Effector memory CD4-positive, alpha-beta T cell (primary cell): Measurements from ENCODE around the gene CSNK1E.
A peak's percentile ranks its signal among the peaks of the same experiment; 100 is the strongest.

Source experiments
- DNase-seq, 3 donors: peaks; one replicate each; pipeline ENCODE4 v3.0.0-alpha.2; 2020
- H3K27ac ChIP-seq: 2 replicates; pipeline ENCODE4 v1.7.0; 2013; ENCODE audit warnings: mild to moderate bottlenecking, low read length, moderate library complexity; ENCODE audit not compliant: insufficient read depth, poor library complexity, severe bottlenecking
- H3K27me3 ChIP-seq: replicated peaks from 2 replicates; pipeline ENCODE4 v1.7.0; 2013; ENCODE audit warnings: mild to moderate bottlenecking, low read length; ENCODE audit not compliant: insufficient read depth, control insufficient read depth, poor library complexity, severe bottlenecking
- H3K36me3 ChIP-seq: 2 replicates; pipeline ENCODE4 v1.7.0; 2013; ENCODE audit warnings: mild to moderate bottlenecking, low read length, moderate library complexity; ENCODE audit not compliant: control insufficient read depth, insufficient read depth
- H3K4me1 ChIP-seq: 2 replicates; pipeline ENCODE4 v1.7.0; 2013; ENCODE audit warnings: low read length, mild to moderate bottlenecking; ENCODE audit not compliant: control insufficient read depth, insufficient read depth, poor library complexity, severe bottlenecking
- H3K4me3 ChIP-seq: 2 replicates; pipeline ENCODE4 v1.7.0; 2013; ENCODE audit warnings: low read length, low read depth, mild to moderate bottlenecking; ENCODE audit not compliant: insufficient read depth, poor library complexity, severe bottlenecking
- H3K9me3 ChIP-seq: 2 replicates; pipeline ENCODE4 v1.7.0; 2013; ENCODE audit warnings: mild to moderate bottlenecking, low read length, moderate library complexity; ENCODE audit not compliant: control insufficient read depth

The CSNK1E gene

GRCh38 chr22:38282397-38282796 is 34.8 kb downstream of the CSNK1E start:
- H3K4me3 ChIP-seq, result no peak overlapping the region
- no peak for DNase-seq
- no peaks in the 10 kb centered on the region for H3K27me3 ChIP-seq
- H3K36me3 ChIP-seq, result no peaks in the 10 kb centered on the region
- no peaks in the 10 kb centered on the region for H3K4me1 ChIP-seq
- H3K27ac ChIP-seq, result no peak overlapping the region
- no peaks in the 10 kb centered on the region for H3K9me3 ChIP-seq

GRCh38 chr22:38276166-38276565 is 41.1 kb downstream of the CSNK1E start:
- DNase-seq, result no peak
- H3K27me3 ChIP-seq, result no peaks in the 10 kb centered on the region

GRCh38 chr22:38273135-38273826 is 44.0 kb downstream of the CSNK1E start:
- Histone ChIP-seq H3K27me3 (no peaks in the 10 kb centered on the region), H3K36me3 (no peaks in the 10 kb centered on the region), H3K4me3 (peak overlapping the region; percentile 57), H3K4me1 (peaks cover 14% of the 10 kb centered on the region), H3K9me3 (no peaks in the 10 kb centered on the region), H3K27ac (peak overlapping the region; percentile 77)
- no peak for DNase-seq

More at GRCh38 chr22:38276166-38276565, 41.1 kb downstream of the CSNK1E start:
- H3K27ac ChIP-seq, result no peak overlapping the region
- H3K4me1 ChIP-seq, result peaks cover 7% of the 10 kb centered on the region
- no peaks in the 10 kb centered on the region for H3K36me3 ChIP-seq
- H3K9me3 ChIP-seq, result no peaks in the 10 kb centered on the region
- H3K4me3 ChIP-seq, result no peak overlapping the region

- Histone ChIP-seq H3K4me1 (peaks cover 14% of the 10 kb centered on the region), H3K27me3 (no peaks in the 10 kb centered on the region), H3K4me3 (peak within 1 kb of the TSS; percentile 96), H3K9me3 (no peaks in the 10 kb centered on the region), H3K36me3 (no peaks in the 10 kb centered on the region), H3K27ac (peak within 1 kb of the TSS; percentile 77)
- DNase-seq, result peak; percentile 73 to 76 (median 76)
These were observed 44.7 kb downstream of the CSNK1E start, which contains the start of gene TMEM184B for GRCh38 chr22:38272373-38273134. Gene TMEM184B (minus strand): TSS chr22:38273010. CDS start chr22:38247961, 25,049 bp downstream.

- H3K9me3 ChIP-seq, result no peaks in the 10 kb centered on the region
- H3K27me3 ChIP-seq, result no peaks in the 10 kb centered on the region
- no peaks in the 10 kb centered on the region for H3K36me3 ChIP-seq
- peaks cover 15% of the 10 kb centered on the region for H3K4me1 ChIP-seq
- DNase-seq, result no peak
- peak overlapping the region; percentile 77 for H3K27ac ChIP-seq
- peak overlapping the region; percentile 96 for H3K4me3 ChIP-seq
These were observed 45.3 kb downstream of the CSNK1E start for GRCh38 chr22:38271927-38272372.

- Histone ChIP-seq H3K4me1 (peaks cover 24% of the 10 kb centered on the region), H3K27ac (no peak overlapping the region), H3K4me3 (no peak overlapping the region), H3K9me3 (no peaks in the 10 kb centered on the region), H3K36me3 (no peaks in the 10 kb centered on the region), H3K27me3 (no peaks in the 10 kb centered on the region)
- no peak for DNase-seq
These were observed 46.1 kb downstream of the CSNK1E start for GRCh38 chr22:38271101-38271500.

- H3K27ac ChIP-seq, result no peak overlapping the region
- H3K4me1 ChIP-seq, result peaks cover 30% of the 10 kb centered on the region
- no peak overlapping the region for H3K4me3 ChIP-seq
These were observed 46.9 kb downstream of the CSNK1E start for GRCh38 chr22:38270091-38270992.

GRCh38 chr22:38269466-38269865 is 47.8 kb downstream of the CSNK1E start:
- Histone ChIP-seq H3K36me3 (no peaks in the 10 kb centered on the region), H3K27me3 (no peaks in the 10 kb centered on the region), H3K4me3 (no peak overlapping the region), H3K9me3 (no peaks in the 10 kb centered on the region), H3K4me1 (peaks cover 30% of the 10 kb centered on the region), H3K27ac (no peak overlapping the region)
- no peak for DNase-seq

More at GRCh38 chr22:38270091-38270992, 46.9 kb downstream of the CSNK1E start:
- H3K27me3 ChIP-seq, result no peaks in the 10 kb centered on the region
- H3K36me3 ChIP-seq, result no peaks in the 10 kb centered on the region
- H3K9me3 ChIP-seq, result no peaks in the 10 kb centered on the region
- DNase-seq, result no peak

- peaks cover 29% of the 10 kb centered on the region for H3K4me1 ChIP-seq
- H3K4me3 ChIP-seq, result no peak overlapping the region
These were observed 50.1 kb downstream of the CSNK1E start for GRCh38 chr22:38267086-38267485.

More at GRCh38 chr22:38267086-38267485, 50.1 kb downstream of the CSNK1E start:
- peak; percentile 38 to 61 (median 51) for DNase-seq
- peak overlapping the region; percentile 49 for H3K27ac ChIP-seq
- H3K9me3 ChIP-seq, result no peaks in the 10 kb centered on the region
- no peaks in the 10 kb centered on the region for H3K36me3 ChIP-seq
- no peaks in the 10 kb centered on the region for H3K27me3 ChIP-seq
